H9 (cell line): ENCODE data around the gene CRHR1. TPM values are rescaled to one million over a fixed set of nuclear protein-coding genes. Genes with fewer than 3 reads are reported as not detected.

ENCODE experiments used
- DNase-seq: peaks from one replicate; pipeline ENCODE4 v3.0.0-alpha.2; 2017
- H2AFZ ChIP-seq: one replicate; pipeline ENCODE4 v1.6.1; 2013; ENCODE audit warnings: mild to moderate bottlenecking, low read length, control low read depth, moderate library complexity
- H2AK5ac ChIP-seq: 2 replicates; pipeline ENCODE4 v1.6.1; 2013; ENCODE audit warnings: low read length, control low read depth, mixed read lengths; ENCODE audit not compliant: insufficient read length
- H2BK120ac ChIP-seq: one replicate; pipeline ENCODE4 v1.6.1; 2013; ENCODE audit warnings: low read depth, mild to moderate bottlenecking, low read length, control low read depth, inconsistent platforms; ENCODE audit not compliant: poor library complexity, severe bottlenecking
- H2BK12ac ChIP-seq: 2 replicates; pipeline ENCODE4 v1.6.1; 2013; ENCODE audit warnings: low read length, control low read depth, mixed read lengths, low read depth; ENCODE audit not compliant: insufficient read length
- H2BK15ac ChIP-seq: 2 replicates; pipeline ENCODE4 v1.6.1; 2013; ENCODE audit warnings: low read depth, low read length, control low read depth
- H2BK20ac ChIP-seq: one replicate; pipeline ENCODE4 v1.6.1; 2013; ENCODE audit warnings: low read depth, mild to moderate bottlenecking, low read length, control low read depth, inconsistent platforms; ENCODE audit not compliant: poor library complexity, severe bottlenecking
- H2BK5ac ChIP-seq: 2 replicates; pipeline ENCODE4 v1.6.1; 2013; ENCODE audit warnings: low read length, control low read depth, mixed read lengths; ENCODE audit not compliant: insufficient read length
- H3K14ac ChIP-seq: 2 replicates; pipeline ENCODE4 v1.6.1; 2013; ENCODE audit warnings: low read length, control low read depth; ENCODE audit not compliant: insufficient read depth
- H3K18ac ChIP-seq: 2 replicates; pipeline ENCODE4 v1.6.1; 2013; ENCODE audit warnings: low read depth, mild to moderate bottlenecking, mixed read lengths, low read length, control low read depth; ENCODE audit not compliant: insufficient read length
- H3K23ac ChIP-seq: 2 replicates; pipeline ENCODE4 v1.6.1; 2013; ENCODE audit warnings: low read length, control low read depth, mixed read lengths, low read depth; ENCODE audit not compliant: insufficient read length
- H3K23me2 ChIP-seq: 2 replicates; pipeline ENCODE4 v1.6.1; 2013; ENCODE audit warnings: low read depth, mild to moderate bottlenecking, mixed read lengths, low read length, control low read depth; ENCODE audit not compliant: insufficient read length, poor library complexity, severe bottlenecking
- H3K27ac ChIP-seq: 2 replicates; pipeline ENCODE4 v1.5.1; 2013; ENCODE audit warnings: low read length, control low read depth, mixed read lengths, low read depth; ENCODE audit not compliant: insufficient read length
- H3K27me3 ChIP-seq: 2 replicates; pipeline ENCODE4 v1.6.1; 2013; ENCODE audit warnings: low read length, control low read depth, inconsistent platforms; ENCODE audit not compliant: insufficient read depth
- H3K4ac ChIP-seq: 2 replicates; pipeline ENCODE4 v1.6.1; 2013; ENCODE audit warnings: low read depth, mild to moderate bottlenecking, control low read depth, inconsistent platforms, low read length, moderate library complexity
- H3K4me1 ChIP-seq: 2 replicates; pipeline ENCODE4 v1.6.1; 2013; ENCODE audit warnings: low read length, control low read depth, inconsistent platforms; ENCODE audit not compliant: insufficient read depth
- H3K4me2 ChIP-seq: 2 replicates; pipeline ENCODE4 v1.6.1; 2013; ENCODE audit warnings: low read length, control low read depth, mixed read lengths; ENCODE audit not compliant: insufficient read length, insufficient read depth
- H3K56ac ChIP-seq: 2 replicates; pipeline ENCODE4 v1.6.1; 2013; ENCODE audit warnings: low read depth, mild to moderate bottlenecking, mixed read lengths, low read length, control low read depth; ENCODE audit not compliant: insufficient read length
- H3K79me1 ChIP-seq: 2 replicates; pipeline ENCODE4 v1.6.1; 2013; ENCODE audit warnings: low read depth, mild to moderate bottlenecking, moderate library complexity, low read length, control low read depth, inconsistent platforms; ENCODE audit not compliant: insufficient read depth, poor library complexity, severe bottlenecking
- H3K79me2 ChIP-seq: 2 replicates; pipeline ENCODE4 v1.6.1; 2013; ENCODE audit warnings: low read length, control low read depth, inconsistent platforms; ENCODE audit not compliant: insufficient read depth
- H3K9ac ChIP-seq: 2 replicates; pipeline ENCODE4 v1.6.1; 2013; ENCODE audit warnings: low read length, control low read depth, mixed read lengths; ENCODE audit not compliant: insufficient read length; ENCODE audit errors: extremely low read depth
- H3K9me3 ChIP-seq: one replicate; pipeline ENCODE4 v1.6.1; 2013; ENCODE audit warnings: low read depth, low read length, inconsistent platforms; ENCODE audit not compliant: control insufficient read depth
- H3T11ph ChIP-seq: one replicate; pipeline ENCODE4 v1.6.1; 2013; ENCODE audit warnings: mild to moderate bottlenecking, low read length, control low read depth, inconsistent platforms
- H4K20me1 ChIP-seq: one replicate; pipeline ENCODE4 v1.6.1; 2013; ENCODE audit not compliant: control insufficient read depth, insufficient read length, insufficient read depth
- H4K5ac ChIP-seq: 2 replicates; pipeline ENCODE4 v1.6.1; 2013; ENCODE audit warnings: low read depth, mild to moderate bottlenecking, mixed read lengths, low read length, control low read depth; ENCODE audit not compliant: insufficient read length
- H4K8ac ChIP-seq: replicated peaks from 2 replicates; pipeline ENCODE4 v1.6.1; 2013; ENCODE audit warnings: low read length, control low read depth, mixed read lengths, low read depth; ENCODE audit not compliant: insufficient read length
- H4K91ac ChIP-seq: 2 replicates; pipeline ENCODE4 v1.6.1; 2013; ENCODE audit warnings: low read depth, mild to moderate bottlenecking, moderate library complexity, mixed read lengths, low read length, control low read depth; ENCODE audit not compliant: insufficient read length
- H3K27ac Mint-ChIP-seq, 3 experiments: 2 replicates in 2 of 3; 3 replicates in 1 of 3; pipeline ENCODE4 v1.8.0; 2020 to 2021; ENCODE audit warnings: mixed read lengths in 3 of 3, mild to moderate bottlenecking in 1 of 3, moderate library complexity in 1 of 3
- H3K27me3 Mint-ChIP-seq: 2 replicates; pipeline ENCODE4 v1.8.0; 2021; ENCODE audit warnings: low read depth, mild to moderate bottlenecking, moderate library complexity, mixed read lengths
- H3K36me3 Mint-ChIP-seq, 3 experiments: 2 replicates in 2 of 3; 3 replicates in 1 of 3; pipeline ENCODE4 v1.8.0; 2020 to 2021; ENCODE audit warnings: low read depth in 3 of 3, mixed read lengths in 3 of 3; ENCODE audit not compliant: insufficient read depth in 1 of 3
- H3K4me1 Mint-ChIP-seq, 2 experiments: 2 replicates each; pipeline ENCODE4 v1.8.0; 2020; ENCODE audit warnings: mixed read lengths in 2 of 2
- H3K4me3 Mint-ChIP-seq, 2 experiments: 2 replicates in 1 of 2; 3 replicates in 1 of 2; pipeline ENCODE4 v1.8.0; 2020 to 2021; ENCODE audit warnings: mild to moderate bottlenecking in 2 of 2, mixed read lengths in 2 of 2, moderate library complexity in 1 of 2
- H3K9me3 Mint-ChIP-seq, 2 experiments: 2 replicates in 1 of 2; 3 replicates in 1 of 2; pipeline ENCODE4 v1.8.0; 2020; ENCODE audit warnings: mild to moderate bottlenecking in 2 of 2, mixed read lengths in 2 of 2, moderate library complexity in 1 of 2
- WGBS: extraction: QIAGEN DNeasy Blood & Tissue Kit; methylation state at CpG from one replicate; pipeline ENCODE4 v1.1.7; 2013; ENCODE audit warnings: missing lambda C conversion rate, low lambda C conversion rate, mixed read lengths; ENCODE audit not compliant: insufficient read length; ENCODE audit errors: extremely low coverage; 5-methylcytosine and 5-hydroxymethylcytosine counted together
- total RNA-seq: library from RNA; stranded (reverse); gene quantifications from 2 replicates; pipeline ENCODE4 v1.2.1, GENCODE V29; 2021
- TF ChIP-seq, protein P1 (sequence below): fragments of 200-600 bp; sonication (generic); conservative IDR thresholded peaks from 3 replicates; pipeline ENCODE4 v1.8.0; 2021; ENCODE audit warnings: antibody characterized with exemption, mild to moderate bottlenecking

Gene CRHR1
- total RNA-seq, 1 experiment from 2014 or later: 0.52 TPM

DNA sequence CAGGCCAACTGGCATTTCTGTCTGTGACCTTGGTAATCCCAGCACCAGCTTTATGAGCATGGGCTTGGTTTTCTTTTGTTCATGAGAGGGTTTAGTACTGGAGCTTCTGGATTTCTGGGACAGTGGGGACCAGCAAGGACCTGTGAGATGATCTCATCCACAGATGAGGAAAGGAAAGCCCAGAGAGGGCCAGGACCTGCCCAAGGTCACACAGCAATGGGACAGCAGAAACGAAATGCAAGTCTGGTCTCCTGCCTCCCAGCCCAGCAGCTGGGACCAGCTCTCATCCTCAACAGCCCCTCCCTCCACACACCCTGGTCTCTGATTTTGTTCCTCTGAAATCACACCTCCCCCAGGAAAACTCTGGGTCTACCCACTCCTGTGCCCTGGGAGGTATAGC lies 67.8 kb downstream of the CRHR1 start:
- Histone ChIP-seq H2BK20ac (no peak overlapping the region), H4K8ac (no peak overlapping the region), H3K4me1 (no peaks in the 10 kb centered on the region), H3K79me1 (no peaks in the 10 kb centered on the region), H3K56ac (no peak overlapping the region), H2BK5ac (no peak overlapping the region), H2BK120ac (no peak overlapping the region), H3K23me2 (no peaks in the 10 kb centered on the region), H3K18ac (no peak overlapping the region), H3K14ac (no peak overlapping the region), H4K91ac (no peak overlapping the region), H3K9me3 (no peaks in the 10 kb centered on the region), H2BK12ac (no peak overlapping the region), H3K27me3 (peaks cover 3% of the 10 kb centered on the region; the same call in 1 of the 2 replicates), H3K4me2 (no peak overlapping the region), H4K5ac (no peak overlapping the region), H3T11ph (no peak overlapping the region), H3K9ac (no peak overlapping the region), H4K20me1 (no peaks in the 10 kb centered on the region), H3K79me2 (no peaks in the 10 kb centered on the region), H2BK15ac (no peak overlapping the region), H3K27ac (no peak overlapping the region), H3K4ac (no peak overlapping the region), H3K23ac (no peak overlapping the region), H2AFZ (no peak overlapping the region), H2AK5ac (no peak overlapping the region)
- Mint-ChIP-seq H3K27me3 (peaks cover 28% of the 10 kb centered on the region), H3K4me1 (0 out of 4 replicates have a peak, but pooled peaks cover 0 to 3% of the 10 kb centered on the region in 2 experiments), H3K4me3 (no peak overlapping the region), H3K36me3 (no peaks in the 10 kb centered on the region), H3K9me3 (0 out of 5 replicates have a peak, but pooled peaks cover 0 to 3% of the 10 kb centered on the region in 2 experiments), H3K27ac (peak overlapping the region in 1 of 3 experiments; percentile 62; a peak in 1 of 7 replicates)
- WGBS: no CpG with 5 or more reads among the region's 1 CpG
- DNase-seq: no peak
- TF ChIP-seq, protein P1, sequence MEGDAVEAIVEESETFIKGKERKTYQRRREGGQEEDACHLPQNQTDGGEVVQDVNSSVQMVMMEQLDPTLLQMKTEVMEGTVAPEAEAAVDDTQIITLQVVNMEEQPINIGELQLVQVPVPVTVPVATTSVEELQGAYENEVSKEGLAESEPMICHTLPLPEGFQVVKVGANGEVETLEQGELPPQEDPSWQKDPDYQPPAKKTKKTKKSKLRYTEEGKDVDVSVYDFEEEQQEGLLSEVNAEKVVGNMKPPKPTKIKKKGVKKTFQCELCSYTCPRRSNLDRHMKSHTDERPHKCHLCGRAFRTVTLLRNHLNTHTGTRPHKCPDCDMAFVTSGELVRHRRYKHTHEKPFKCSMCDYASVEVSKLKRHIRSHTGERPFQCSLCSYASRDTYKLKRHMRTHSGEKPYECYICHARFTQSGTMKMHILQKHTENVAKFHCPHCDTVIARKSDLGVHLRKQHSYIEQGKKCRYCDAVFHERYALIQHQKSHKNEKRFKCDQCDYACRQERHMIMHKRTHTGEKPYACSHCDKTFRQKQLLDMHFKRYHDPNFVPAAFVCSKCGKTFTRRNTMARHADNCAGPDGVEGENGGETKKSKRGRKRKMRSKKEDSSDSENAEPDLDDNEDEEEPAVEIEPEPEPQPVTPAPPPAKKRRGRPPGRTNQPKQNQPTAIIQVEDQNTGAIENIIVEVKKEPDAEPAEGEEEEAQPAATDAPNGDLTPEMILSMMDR: no peak
